Right lobe of liver (tissue), 4 donors: ENCODE measurements around the gene PRMT2.

Experiments used
- POLR2A ChIP-seq: fragments of 450-650 bp; IDR thresholded peaks from one replicate; pipeline ENCODE4 v1.6.1; 2017; ENCODE audit warnings: antibody characterized with exemption, mild to moderate bottlenecking
- TF ChIP-seq, protein P1 (sequence below), 4 donors: fragments of 200-600 bp in 3 of 4; fragments of 450-650 bp in 1 of 4; IDR thresholded peaks; one replicate each; pipeline versions ENCODE4 v1.5.1 to v1.8.0; 2016 to 2022; ENCODE audit warnings: antibody characterized with exemption in 4 of 4, mild to moderate bottlenecking in 2 of 4
- donor health status: DM: no; HTN: no; CAD: no.
- donor health status: DM: no; HTN: no; CAD: no.
- donor health status: DM: no; HTN: yes; CAD: no.

DNA sequence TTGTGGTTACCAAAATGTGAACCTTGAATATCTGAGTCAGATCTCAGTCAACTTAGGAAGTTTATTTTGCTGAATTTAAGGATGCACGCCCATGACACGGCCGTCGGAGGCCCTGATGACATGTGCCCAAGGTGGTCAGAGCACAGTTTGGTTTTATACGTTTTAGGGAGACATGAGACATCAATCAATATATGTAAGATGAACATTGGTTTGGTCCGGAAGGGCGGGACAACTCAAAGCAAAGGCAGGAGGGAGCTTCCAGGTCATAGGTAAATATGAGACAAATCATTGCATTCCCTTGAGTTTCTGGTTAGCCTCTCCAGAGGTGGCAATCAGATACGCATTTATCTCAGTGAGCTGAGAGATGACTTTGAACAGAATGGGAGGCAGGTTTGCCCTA lies 1.0 kb upstream of the PRMT2 start:
- TF ChIP-seq, protein P1, sequence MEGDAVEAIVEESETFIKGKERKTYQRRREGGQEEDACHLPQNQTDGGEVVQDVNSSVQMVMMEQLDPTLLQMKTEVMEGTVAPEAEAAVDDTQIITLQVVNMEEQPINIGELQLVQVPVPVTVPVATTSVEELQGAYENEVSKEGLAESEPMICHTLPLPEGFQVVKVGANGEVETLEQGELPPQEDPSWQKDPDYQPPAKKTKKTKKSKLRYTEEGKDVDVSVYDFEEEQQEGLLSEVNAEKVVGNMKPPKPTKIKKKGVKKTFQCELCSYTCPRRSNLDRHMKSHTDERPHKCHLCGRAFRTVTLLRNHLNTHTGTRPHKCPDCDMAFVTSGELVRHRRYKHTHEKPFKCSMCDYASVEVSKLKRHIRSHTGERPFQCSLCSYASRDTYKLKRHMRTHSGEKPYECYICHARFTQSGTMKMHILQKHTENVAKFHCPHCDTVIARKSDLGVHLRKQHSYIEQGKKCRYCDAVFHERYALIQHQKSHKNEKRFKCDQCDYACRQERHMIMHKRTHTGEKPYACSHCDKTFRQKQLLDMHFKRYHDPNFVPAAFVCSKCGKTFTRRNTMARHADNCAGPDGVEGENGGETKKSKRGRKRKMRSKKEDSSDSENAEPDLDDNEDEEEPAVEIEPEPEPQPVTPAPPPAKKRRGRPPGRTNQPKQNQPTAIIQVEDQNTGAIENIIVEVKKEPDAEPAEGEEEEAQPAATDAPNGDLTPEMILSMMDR (IDR thresholded peaks at IDR 0.05) = no peak
- no peak for TF ChIP-seq POLR2A
